ENCODE measurements around the gene FOXG1. TPM values are rescaled to one million over a fixed set of nuclear protein-coding genes. Genes with fewer than 3 reads are reported as not detected.
A peak's percentile ranks its signal among the peaks of the same experiment; 100 is the strongest.

Gene FOXG1
- not detected for total RNA-seq

DNA sequence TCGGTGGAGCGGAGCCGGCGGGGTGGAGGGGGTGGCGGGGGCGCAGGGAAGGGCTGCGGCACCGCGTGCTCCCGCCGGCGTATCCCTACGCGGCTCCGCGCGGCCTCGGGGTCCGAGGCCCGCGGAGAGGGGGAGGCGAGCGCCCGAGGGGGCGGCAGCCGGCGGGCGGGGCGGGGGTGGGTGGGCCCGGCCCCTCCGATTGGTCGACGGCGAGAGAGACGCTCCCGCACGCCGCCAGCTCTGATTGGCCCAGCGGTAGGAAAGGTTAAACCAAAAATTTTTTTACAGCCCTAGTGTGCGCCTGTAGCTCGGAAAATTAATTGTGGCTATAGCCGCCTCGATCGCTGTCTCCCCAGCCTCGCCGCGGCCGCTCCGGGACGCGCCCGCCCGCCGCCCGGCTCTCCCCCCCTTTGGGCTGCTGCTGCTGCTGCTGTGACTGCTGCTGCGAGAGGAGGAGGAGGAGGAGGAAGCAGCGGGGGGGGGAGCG, at the start of gene FOXG1:
TSS of gene FOXG1 (plus strand) at position 319 of the 487 bp plus-strand sequence. CDS start 493 bp downstream, outside the sequence.
- DNase-seq (no peak), ATAC-seq (peak; percentile 9)
- 3 to 4% methylated on average over 7 to 56 of the region's 58 CpGs for WGBS, 2 donors
- Histone ChIP-seq H3K9me3 (no peaks in the 10 kb centered on the region), H3K4me1 (peaks cover 11% of the 10 kb centered on the region), H3K27ac (no peak within 1 kb of the TSS), H3K4me3 (no peak within 1 kb of the TSS), H3K36me3 (replicated peaks in 1 of 2; ENCODE audit: insufficient read depth in 1 of 2, low read depth in 2 of 2) (no peaks in the 10 kb centered on the region), H3K27me3 (peaks cover 4 to 49% of the 10 kb centered on the region in 2 donors)
- TF ChIP-seq, protein P1, sequence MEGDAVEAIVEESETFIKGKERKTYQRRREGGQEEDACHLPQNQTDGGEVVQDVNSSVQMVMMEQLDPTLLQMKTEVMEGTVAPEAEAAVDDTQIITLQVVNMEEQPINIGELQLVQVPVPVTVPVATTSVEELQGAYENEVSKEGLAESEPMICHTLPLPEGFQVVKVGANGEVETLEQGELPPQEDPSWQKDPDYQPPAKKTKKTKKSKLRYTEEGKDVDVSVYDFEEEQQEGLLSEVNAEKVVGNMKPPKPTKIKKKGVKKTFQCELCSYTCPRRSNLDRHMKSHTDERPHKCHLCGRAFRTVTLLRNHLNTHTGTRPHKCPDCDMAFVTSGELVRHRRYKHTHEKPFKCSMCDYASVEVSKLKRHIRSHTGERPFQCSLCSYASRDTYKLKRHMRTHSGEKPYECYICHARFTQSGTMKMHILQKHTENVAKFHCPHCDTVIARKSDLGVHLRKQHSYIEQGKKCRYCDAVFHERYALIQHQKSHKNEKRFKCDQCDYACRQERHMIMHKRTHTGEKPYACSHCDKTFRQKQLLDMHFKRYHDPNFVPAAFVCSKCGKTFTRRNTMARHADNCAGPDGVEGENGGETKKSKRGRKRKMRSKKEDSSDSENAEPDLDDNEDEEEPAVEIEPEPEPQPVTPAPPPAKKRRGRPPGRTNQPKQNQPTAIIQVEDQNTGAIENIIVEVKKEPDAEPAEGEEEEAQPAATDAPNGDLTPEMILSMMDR (IDR thresholded peaks at IDR 0.05): no peak
- TF ChIP-seq POLR2A (IDR thresholded peaks at IDR 0.05): no peak
- intact Hi-C loops (cut with DNase I): no loop called here

GRCh38 chr14:28719130-28719529, 47.5 kb upstream of the FOXG1 start:
- TF ChIP-seq, protein P1 (IDR thresholded peaks at IDR 0.05): no peak
- no peak for TF ChIP-seq POLR2A (IDR thresholded peaks at IDR 0.05)
- Histone ChIP-seq H3K27ac (no peak overlapping the region), H3K9me3 (no peaks in the 10 kb centered on the region), H3K4me3 (no peak overlapping the region), H3K36me3 (replicated peaks in 1 of 2; ENCODE audit: insufficient read depth in 1 of 2, low read depth in 2 of 2) (no peaks in the 10 kb centered on the region), H3K4me1 (no peaks in the 10 kb centered on the region), H3K27me3 (no peaks in the 10 kb centered on the region)
- DNase-seq (no peak), ATAC-seq (no peak)
- 64 to 77% methylated on average over 5 of the region's 5 CpGs for WGBS, 2 donors
- intact Hi-C loops (cut with DNase I): no loop called here

- no peak for TF ChIP-seq POLR2A (IDR thresholded peaks at IDR 0.05)
- TF ChIP-seq, protein P1 (IDR thresholded peaks at IDR 0.05): no peak
- H3K27me3 ChIP-seq: no peaks in the 10 kb centered on the region
- H3K27ac ChIP-seq: no peak overlapping the region
- no peaks in the 10 kb centered on the region for H3K4me1 ChIP-seq
- ATAC-seq: no peak
- no peak for DNase-seq
- no peak overlapping the region for H3K4me3 ChIP-seq
- intact Hi-C loops (cut with DNase I): no loop called here
- 30 to 35% methylated on average over 2 of the region's 2 CpGs for WGBS, 2 donors
- no peaks in the 10 kb centered on the region for H3K9me3 ChIP-seq
- no peaks in the 10 kb centered on the region for H3K36me3 ChIP-seq (replicated peaks in 1 of 2; ENCODE audit: insufficient read depth in 1 of 2, low read depth in 2 of 2)
These were observed 35.2 kb upstream of the FOXG1 start for GRCh38 chr14:28731358-28731757.

- no peak overlapping the region for H3K4me3 ChIP-seq
- H3K9me3 ChIP-seq: peaks cover 0 to 5% (median 0%) of the 10 kb centered on the region in 3 donors
- intact Hi-C loops (cut with DNase I): no loop called here
- no peaks in the 10 kb centered on the region for H3K36me3 ChIP-seq (replicated peaks in 1 of 2; ENCODE audit: insufficient read depth in 1 of 2, low read depth in 2 of 2)
- TF ChIP-seq, protein P1 (IDR thresholded peaks at IDR 0.05): no peak
- TF ChIP-seq POLR2A (IDR thresholded peaks at IDR 0.05): no peak
- peaks cover 0 to 5% of the 10 kb centered on the region in 2 donors for H3K27me3 ChIP-seq
- ATAC-seq (no peak), DNase-seq (no peak)
- WGBS, 2 donors: 50 to 55% methylated on average over 3 of the region's 3 CpGs
- no peak overlapping the region for H3K27ac ChIP-seq
- no peaks in the 10 kb centered on the region for H3K4me1 ChIP-seq
These were observed 24.3 kb upstream of the FOXG1 start for GRCh38 chr14:28742171-28742846.

DNA sequence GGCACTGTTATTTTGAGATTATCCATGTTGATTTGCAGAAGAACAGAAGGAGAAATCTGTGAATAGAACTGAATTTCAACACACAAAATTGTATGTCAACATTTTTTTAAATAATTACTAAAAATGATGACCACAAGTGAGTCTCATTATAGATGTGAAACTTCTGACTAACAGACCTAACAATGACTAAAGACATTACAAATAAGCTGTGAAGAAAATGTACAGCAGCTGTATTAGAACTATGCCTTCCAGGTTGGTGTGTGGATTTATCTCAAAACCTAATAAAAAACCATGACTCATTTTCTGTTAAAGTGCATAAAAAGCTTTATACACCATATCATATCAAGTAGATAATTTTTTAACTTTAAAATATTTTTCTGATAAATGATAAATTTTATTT, 22.5 kb upstream of the FOXG1 start:
- ATAC-seq: no peak
- H3K4me1 ChIP-seq: no peaks in the 10 kb centered on the region
- H3K36me3 ChIP-seq (replicated peaks in 1 of 2; ENCODE audit: insufficient read depth in 1 of 2, low read depth in 2 of 2): no peaks in the 10 kb centered on the region
- intact Hi-C loops (cut with DNase I): no loop called here
- no peak for DNase-seq
- H3K27me3 ChIP-seq: no peaks in the 10 kb centered on the region
- H3K9me3 ChIP-seq: peaks cover 0 to 5% (median 0%) of the 10 kb centered on the region in 3 donors
- no peak for TF ChIP-seq POLR2A (IDR thresholded peaks at IDR 0.05)
- TF ChIP-seq, protein P1 (IDR thresholded peaks at IDR 0.05): no peak
- H3K4me3 ChIP-seq: no peak overlapping the region
- H3K27ac ChIP-seq: no peak overlapping the region

Data from body of pancreas (tissue), 4 donors.